ENCODE data around the gene FCRL1.

Gene FCRL1

GRCh38 chr1:157831968-157832626 is 12.2 kb upstream of the FCRL1 start:
- in situ Hi-C loops (cut with HindIII; ENCODE audit: low sequenced_read_pairs), result no loop called here
- H3K4me3 ChIP-seq (ENCODE audit: low read depth, low read length), result no peak overlapping the region
- TF ChIP-seq CTCF (IDR thresholded peaks at IDR 0.05; ENCODE audit: low read depth, low read length), result no peak
- no peak for DNase-seq (ENCODE audit: low read depth, low spot score)

GRCh38 chr1:157830887-157831286 is 11.0 kb upstream of the FCRL1 start:
- H3K4me3 ChIP-seq (ENCODE audit: low read depth, low read length), result no peak overlapping the region
- DNase-seq (ENCODE audit: low read depth, low spot score), result no peak
- in situ Hi-C loops (cut with HindIII; ENCODE audit: low sequenced_read_pairs), result no loop called here
- no peak for TF ChIP-seq CTCF (IDR thresholded peaks at IDR 0.05; ENCODE audit: low read depth, low read length)

- no peak for TF ChIP-seq CTCF (IDR thresholded peaks at IDR 0.05; ENCODE audit: low read depth, low read length)
- in situ Hi-C loops (cut with HindIII; ENCODE audit: low sequenced_read_pairs), result no loop called here
Observed at GRCh38 chr1:157829711-157830110, 9.8 kb upstream of the FCRL1 start.

GRCh38 chr1:157829210-157829609 is 9.3 kb upstream of the FCRL1 start:
- no peak for TF ChIP-seq CTCF (IDR thresholded peaks at IDR 0.05; ENCODE audit: low read depth, low read length)
- no peak for DNase-seq (ENCODE audit: low read depth, low spot score)
- H3K4me3 ChIP-seq (ENCODE audit: low read depth, low read length), result no peak overlapping the region
- in situ Hi-C loops (cut with HindIII; ENCODE audit: low sequenced_read_pairs), result no loop called here

More at GRCh38 chr1:157829711-157830110, 9.8 kb upstream of the FCRL1 start:
- H3K4me3 ChIP-seq (ENCODE audit: low read depth, low read length), result no peak overlapping the region
- no peak for DNase-seq (ENCODE audit: low read depth, low spot score)

GRCh38 chr1:157820299-157820698 is 379 bp upstream of the FCRL1 start:
- DNase-seq (ENCODE audit: low read depth, low spot score), result no peak
- in situ Hi-C loops (cut with HindIII; ENCODE audit: low sequenced_read_pairs), result no loop called here
- TF ChIP-seq CTCF (IDR thresholded peaks at IDR 0.05; ENCODE audit: low read depth, low read length), result no peak
- no peak overlapping the region for H3K4me3 ChIP-seq (ENCODE audit: low read depth, low read length)

GRCh38 chr1:157819215-157819614 is 705 bp downstream of the FCRL1 start:
- H3K4me3 ChIP-seq (ENCODE audit: low read depth, low read length), result no peak overlapping the region
- DNase-seq (ENCODE audit: low read depth, low spot score), result no peak
- no peak for TF ChIP-seq CTCF (IDR thresholded peaks at IDR 0.05; ENCODE audit: low read depth, low read length)
- in situ Hi-C loops (cut with HindIII; ENCODE audit: low sequenced_read_pairs), result no loop called here
